Lower leg skin (tissue), 3 donors: ENCODE results near the gene PLA2G4A.

Experiments
- CTCF ChIP-seq, 3 donors: fragments of 450-650 bp; IDR thresholded peaks; one replicate each; pipeline ENCODE4 v1.5.1; 2016; ENCODE audit warnings: antibody characterized with exemption in 3 of 3, mild to moderate bottlenecking in 3 of 3, moderate library complexity in 2 of 3
- POLR2A ChIP-seq, 2 donors: fragments of 450-650 bp; IDR thresholded peaks; one replicate each; pipeline ENCODE4 v1.6.1; 2016 to 2017; ENCODE audit warnings: antibody characterized with exemption in 2 of 2, mild to moderate bottlenecking in 1 of 2, moderate library complexity in 1 of 2

GRCh38 chr1:186854102-186854501 lies 25.4 kb downstream of the PLA2G4A start:
- no peak for TF ChIP-seq CTCF (IDR thresholded peaks at IDR 0.05)
- TF ChIP-seq POLR2A (IDR thresholded peaks at IDR 0.05) = no peak
